Neuron (in vitro differentiated cells): ENCODE results near the gene DCAKD.

Experiments
- H2AFZ ChIP-seq: one replicate; pipeline ENCODE4 v1.6.1; 2013; ENCODE audit warnings: low read depth, mild to moderate bottlenecking, inconsistent platforms, low read length, moderate library complexity
- H3K27me3 ChIP-seq: one replicate; pipeline ENCODE4 v1.6.1; 2013; ENCODE audit warnings: low read length; ENCODE audit not compliant: insufficient read depth
- H3K36me3 ChIP-seq: one replicate; pipeline ENCODE4 v1.6.1; 2013; ENCODE audit warnings: low read length; ENCODE audit not compliant: insufficient read depth
- H3K4me1 ChIP-seq: one replicate; pipeline ENCODE4 v1.6.1; 2013; ENCODE audit warnings: low read length; ENCODE audit not compliant: insufficient read depth
- H3K4me3 ChIP-seq: 2 replicates; pipeline ENCODE4 v1.5.1; 2013; ENCODE audit warnings: mild to moderate bottlenecking, low read length, moderate library complexity
- H3K9me3 ChIP-seq: one replicate; pipeline ENCODE4 v1.6.1; 2013; ENCODE audit warnings: low read length

DCAKD gene, protein sequence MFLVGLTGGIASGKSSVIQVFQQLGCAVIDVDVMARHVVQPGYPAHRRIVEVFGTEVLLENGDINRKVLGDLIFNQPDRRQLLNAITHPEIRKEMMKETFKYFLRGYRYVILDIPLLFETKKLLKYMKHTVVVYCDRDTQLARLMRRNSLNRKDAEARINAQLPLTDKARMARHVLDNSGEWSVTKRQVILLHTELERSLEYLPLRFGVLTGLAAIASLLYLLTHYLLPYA

DNA sequence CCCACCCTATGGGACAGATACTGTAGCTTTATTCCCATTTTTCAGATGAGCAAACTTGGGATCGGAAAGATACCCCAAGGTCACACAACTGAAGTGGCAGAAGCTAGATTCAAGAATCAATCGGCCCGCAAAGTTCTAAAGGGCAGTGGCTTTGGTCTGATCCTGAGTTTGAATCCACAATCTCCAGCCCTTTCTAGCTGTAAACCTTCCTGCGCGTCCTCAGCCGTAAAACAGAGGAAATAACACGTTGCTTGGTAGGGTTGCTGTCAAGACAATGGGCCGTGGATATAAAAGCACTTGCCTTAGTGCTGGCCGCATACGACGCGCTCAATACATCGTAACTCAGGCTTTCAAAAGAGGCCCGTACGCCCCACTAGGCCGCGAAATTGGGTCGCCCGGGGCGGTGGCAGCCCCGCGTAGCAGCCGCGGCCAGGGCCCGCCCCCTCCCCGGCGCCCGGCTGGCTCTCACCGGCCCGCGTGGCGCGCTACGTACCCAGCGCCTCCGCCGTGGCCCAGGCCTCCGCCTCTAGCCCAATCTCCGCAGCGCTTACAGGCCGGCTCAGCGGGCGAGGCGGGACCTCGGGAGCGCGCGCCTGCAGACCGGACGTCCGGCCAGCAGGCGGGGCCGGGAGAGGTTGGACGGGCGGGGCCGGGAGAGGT is at the start of gene DCAKD:
Gene DCAKD, minus strand, starts transcription at position 573 of the 660 bp plus-strand sequence. CDS start 16,747 bp downstream, outside the sequence.
- peaks cover 3% of the 10 kb centered on the region for H3K36me3 ChIP-seq
- H3K9me3 ChIP-seq: no peaks in the 10 kb centered on the region
- H2AFZ ChIP-seq: peak within 1 kb of the TSS; percentile 51
- peak within 1 kb of the TSS; percentile 84 for H3K4me3 ChIP-seq
- peaks cover 6% of the 10 kb centered on the region for H3K4me1 ChIP-seq
- no peaks in the 10 kb centered on the region for H3K27me3 ChIP-seq

DNA sequence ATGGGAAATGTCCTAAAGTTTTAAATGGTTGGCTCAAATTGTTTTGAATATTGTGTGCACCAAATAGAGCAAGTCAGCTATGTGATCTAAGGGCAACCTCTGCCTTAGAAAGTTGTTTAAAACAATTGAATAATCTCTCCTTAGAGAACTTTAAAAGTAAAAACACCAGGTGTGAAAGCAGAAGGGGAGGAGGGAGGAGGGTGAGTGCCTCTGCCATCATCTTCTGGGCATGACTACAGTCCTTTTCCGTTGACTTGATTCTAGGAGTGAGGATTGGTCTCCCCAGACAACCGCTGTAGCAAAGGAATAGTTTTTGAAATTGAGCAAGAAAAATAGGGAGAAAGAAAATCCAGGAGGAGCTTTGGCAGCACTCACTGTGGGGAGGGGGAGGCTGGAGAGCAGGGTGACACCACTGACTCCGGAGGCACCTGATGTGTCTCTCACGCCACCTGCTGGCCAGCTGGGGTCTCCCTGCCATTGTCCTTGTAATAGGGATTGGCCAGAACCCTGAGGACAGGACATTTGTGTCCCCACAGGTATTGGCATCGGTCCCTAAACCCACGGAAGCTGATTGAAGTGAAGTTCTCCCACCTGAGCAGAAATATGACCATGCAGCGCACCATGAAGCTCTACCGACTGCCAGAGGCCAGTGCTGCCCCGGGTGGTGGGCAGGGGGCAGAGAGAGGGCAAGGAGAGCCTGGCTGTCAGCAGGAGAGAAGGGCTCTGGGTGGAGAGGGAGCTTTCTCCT is 47.6 kb upstream of the DCAKD start:
- H3K36me3 ChIP-seq: peaks cover 67% of the 10 kb centered on the region
- no peaks in the 10 kb centered on the region for H3K9me3 ChIP-seq
- no peak overlapping the region for H3K4me3 ChIP-seq
- H3K4me1 ChIP-seq: no peaks in the 10 kb centered on the region
- no peaks in the 10 kb centered on the region for H3K27me3 ChIP-seq
- no peak overlapping the region for H2AFZ ChIP-seq

DNA sequence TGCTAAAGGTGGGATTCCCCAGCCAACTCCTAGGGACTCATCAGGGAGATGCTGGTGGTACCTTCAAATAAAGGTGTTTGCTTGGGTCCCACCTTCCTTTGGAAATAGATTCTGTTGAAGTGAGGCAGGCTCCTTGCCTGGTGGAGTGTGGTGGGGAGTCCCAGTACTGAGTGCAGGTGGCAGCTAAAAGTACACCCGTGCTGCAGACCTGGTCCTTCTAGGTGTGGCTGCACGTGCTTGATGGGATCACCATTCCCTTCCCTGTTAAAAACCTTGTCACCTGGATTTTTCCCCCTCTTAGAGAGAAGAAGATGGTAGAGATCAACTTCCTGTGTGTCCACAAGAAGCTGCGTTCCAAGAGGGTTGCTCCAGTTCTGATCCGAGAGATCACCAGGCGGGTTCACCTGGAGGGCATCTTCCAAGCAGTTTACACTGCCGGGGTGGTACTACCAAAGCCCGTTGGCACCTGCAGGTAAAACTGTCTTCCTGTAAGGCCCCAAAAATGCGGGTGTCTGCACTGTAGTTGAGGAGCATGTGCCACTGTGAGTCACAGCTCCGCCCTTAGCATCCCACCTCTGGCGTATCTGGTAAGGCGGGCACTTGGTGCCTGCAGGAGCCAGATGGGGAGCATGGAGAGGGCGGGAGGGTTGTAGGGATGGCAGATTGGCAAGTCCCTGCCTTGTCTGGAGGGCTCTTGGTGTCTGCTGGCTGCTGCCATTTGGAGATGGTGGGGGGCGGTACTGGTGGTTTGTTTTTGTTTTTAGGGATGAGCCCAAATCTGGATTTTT is 46.8 kb upstream of the DCAKD start:
- Histone ChIP-seq H3K4me1 (no peaks in the 10 kb centered on the region), H2AFZ (no peak overlapping the region), H3K27me3 (no peaks in the 10 kb centered on the region), H3K9me3 (no peaks in the 10 kb centered on the region), H3K4me3 (no peak overlapping the region), H3K36me3 (peaks cover 67% of the 10 kb centered on the region)

DNA sequence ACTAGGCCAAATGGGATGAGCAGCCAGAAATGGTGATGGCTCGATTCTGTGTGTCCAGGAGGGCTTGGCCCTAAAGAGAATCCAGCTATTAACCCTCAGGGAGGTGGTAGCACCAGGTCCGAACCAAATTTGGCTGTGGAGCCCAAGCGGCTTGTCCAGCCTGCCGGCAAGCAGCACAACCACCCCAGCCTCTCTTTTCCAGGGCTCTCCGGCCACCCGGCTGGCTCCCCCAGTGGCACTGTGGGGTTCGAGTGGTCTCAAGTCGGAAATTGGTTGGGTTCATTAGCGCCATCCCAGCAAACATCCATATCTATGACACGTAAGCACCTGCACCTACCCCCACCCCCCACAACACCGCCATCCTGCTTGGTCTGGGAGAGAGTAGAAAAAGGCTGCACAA is 45.5 kb upstream of the DCAKD start:
- Histone ChIP-seq H3K4me1 (no peaks in the 10 kb centered on the region), H3K27me3 (no peaks in the 10 kb centered on the region), H3K9me3 (no peaks in the 10 kb centered on the region), H3K36me3 (peaks cover 64% of the 10 kb centered on the region), H2AFZ (no peak overlapping the region), H3K4me3 (no peak overlapping the region)

DNA sequence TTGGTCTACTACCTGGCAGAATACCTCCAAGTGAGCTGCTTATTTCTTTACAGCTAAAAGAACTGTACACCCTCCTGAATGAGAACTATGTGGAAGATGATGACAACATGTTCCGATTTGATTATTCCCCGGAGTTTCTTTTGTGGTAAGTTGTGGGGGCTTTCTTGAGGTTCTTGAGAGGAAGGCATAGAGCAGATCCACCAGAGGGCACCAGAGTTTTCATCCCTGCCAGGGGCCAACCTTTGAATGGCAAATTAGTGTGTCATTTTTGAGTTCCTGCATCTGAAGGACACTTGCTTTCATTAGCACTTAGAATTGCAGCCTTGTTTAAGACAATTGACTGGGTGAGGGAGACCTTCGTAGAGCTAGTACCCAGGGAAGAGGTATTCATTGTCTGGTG is 44.7 kb upstream of the DCAKD start:
- H2AFZ ChIP-seq: no peak overlapping the region
- peaks cover 67% of the 10 kb centered on the region for H3K36me3 ChIP-seq
- H3K27me3 ChIP-seq: no peaks in the 10 kb centered on the region
- no peak overlapping the region for H3K4me3 ChIP-seq
- H3K9me3 ChIP-seq: no peaks in the 10 kb centered on the region
- H3K4me1 ChIP-seq: no peaks in the 10 kb centered on the region

DNA sequence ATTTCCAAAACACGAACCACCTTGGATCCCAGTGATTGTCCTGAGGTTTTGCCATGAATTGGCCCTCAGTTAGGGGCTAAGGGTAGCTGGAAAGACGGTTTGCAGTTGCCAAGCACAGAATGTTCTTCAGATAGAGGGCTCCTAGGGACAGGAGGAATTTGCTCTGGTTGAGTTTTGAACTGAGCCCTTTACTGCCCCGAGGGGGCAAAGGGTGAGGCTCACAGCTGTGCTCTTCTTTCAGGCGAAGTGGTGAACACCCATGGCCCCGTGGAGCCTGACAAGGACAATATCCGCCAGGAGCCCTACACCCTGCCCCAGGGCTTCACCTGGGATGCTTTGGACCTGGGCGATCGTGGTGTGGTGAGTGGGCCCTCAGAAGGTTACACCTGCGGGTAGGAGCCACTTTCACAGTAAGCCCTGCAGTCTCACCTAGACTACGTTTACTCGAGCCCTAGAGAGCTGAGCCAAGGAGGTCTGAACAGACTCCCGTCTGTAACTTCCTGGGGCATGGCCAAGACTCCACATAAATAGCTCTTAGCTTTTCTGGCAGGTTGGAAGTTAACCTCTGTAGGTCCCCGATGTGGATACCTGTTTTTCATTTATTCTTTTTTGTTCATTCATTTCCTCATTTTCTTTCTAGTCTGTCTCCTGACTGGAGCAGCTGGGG is 42.1 kb upstream of the DCAKD start:
- Histone ChIP-seq H2AFZ (no peak overlapping the region), H3K9me3 (no peaks in the 10 kb centered on the region), H3K4me1 (peaks cover 3% of the 10 kb centered on the region), H3K36me3 (peaks cover 78% of the 10 kb centered on the region), H3K4me3 (no peak overlapping the region), H3K27me3 (no peaks in the 10 kb centered on the region)

DNA sequence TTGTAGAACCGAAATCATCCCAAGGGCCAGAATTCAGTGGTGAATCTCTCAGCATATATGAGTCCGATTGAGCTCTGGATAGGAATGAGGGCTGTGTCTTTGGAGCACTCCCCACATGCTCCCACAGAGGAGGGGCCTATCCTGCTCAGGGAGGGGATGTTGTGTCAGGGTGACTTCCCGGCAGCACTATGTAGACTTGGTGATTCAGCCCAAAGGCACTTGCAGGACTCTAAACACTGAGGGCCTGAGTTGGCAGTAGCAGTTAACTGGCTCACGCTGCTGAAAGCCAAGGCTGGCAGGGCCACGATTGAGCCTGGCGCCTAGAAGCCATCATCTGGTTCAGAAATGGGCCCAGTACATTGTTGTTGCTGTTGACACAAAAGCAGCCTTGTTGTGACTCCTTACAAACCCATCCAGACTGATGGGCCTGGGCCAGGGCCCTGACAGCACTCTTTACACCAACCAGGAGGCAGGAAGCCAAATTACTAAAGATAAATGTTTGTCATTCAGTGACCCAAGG is 41.5 kb upstream of the DCAKD start:
- Histone ChIP-seq H3K27me3 (no peaks in the 10 kb centered on the region), H3K4me1 (peaks cover 3% of the 10 kb centered on the region), H2AFZ (no peak overlapping the region), H3K36me3 (peaks cover 77% of the 10 kb centered on the region), H3K9me3 (no peaks in the 10 kb centered on the region), H3K4me3 (no peak overlapping the region)

DNA sequence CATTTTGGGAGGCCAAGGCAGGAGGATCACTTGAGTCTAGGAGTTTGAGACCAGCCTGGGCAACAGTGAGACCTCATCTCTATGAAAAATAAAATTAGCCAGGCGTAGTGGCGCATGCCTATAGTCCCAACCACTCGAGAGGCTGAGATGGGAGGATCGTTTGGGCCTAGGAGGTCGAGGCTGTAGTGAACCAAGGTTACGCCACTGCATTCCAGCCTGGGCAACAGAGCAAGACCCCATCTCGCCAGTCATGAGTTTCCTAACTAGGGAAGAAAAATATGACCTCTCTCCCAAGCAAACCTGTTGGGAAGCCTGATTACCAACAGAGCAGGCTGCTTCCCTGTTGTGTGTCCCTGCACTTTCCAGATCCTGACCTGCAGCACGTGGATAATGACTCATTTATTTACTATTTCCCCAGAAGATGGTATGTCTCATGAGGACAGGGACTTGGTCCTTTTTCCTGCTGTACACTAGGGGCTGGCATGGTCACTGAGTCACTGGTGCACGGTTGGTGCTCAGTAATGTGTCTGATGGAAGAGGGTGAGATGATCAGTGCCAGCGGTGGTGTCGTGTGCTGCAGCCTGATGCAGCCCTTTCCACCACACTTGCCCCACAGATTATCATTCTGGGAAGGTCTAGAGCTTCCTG is 40.5 kb upstream of the DCAKD start:
- H3K36me3 ChIP-seq: peaks cover 76% of the 10 kb centered on the region
- no peak overlapping the region for H3K4me3 ChIP-seq
- no peaks in the 10 kb centered on the region for H3K27me3 ChIP-seq
- H2AFZ ChIP-seq: no peak overlapping the region
- H3K4me1 ChIP-seq: peaks cover 3% of the 10 kb centered on the region
- H3K9me3 ChIP-seq: no peaks in the 10 kb centered on the region

DNA sequence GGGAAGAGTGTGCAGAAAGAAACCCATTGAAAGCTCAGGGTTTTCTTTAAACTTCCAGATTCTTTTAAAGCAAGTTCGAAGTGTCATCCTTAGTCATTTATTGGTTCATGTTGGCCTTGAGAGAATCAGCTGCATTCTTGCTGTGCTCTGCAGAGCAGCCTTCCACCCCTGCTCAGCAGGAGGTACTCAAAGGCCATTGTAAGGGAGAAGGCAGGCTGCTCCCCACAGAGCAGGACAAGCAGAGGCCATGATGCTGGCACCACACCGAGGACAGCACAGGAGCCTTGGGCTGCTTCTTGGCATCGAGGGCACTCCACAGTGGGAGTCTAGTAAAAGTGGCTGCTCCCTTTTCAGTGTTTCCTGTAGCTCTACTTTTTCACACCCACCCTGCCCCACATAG is 39.3 kb upstream of the DCAKD start:
- Histone ChIP-seq H3K36me3 (peaks cover 73% of the 10 kb centered on the region), H3K4me3 (no peak overlapping the region), H3K4me1 (peaks cover 3% of the 10 kb centered on the region), H2AFZ (no peak overlapping the region), H3K9me3 (no peaks in the 10 kb centered on the region), H3K27me3 (no peaks in the 10 kb centered on the region)

DNA sequence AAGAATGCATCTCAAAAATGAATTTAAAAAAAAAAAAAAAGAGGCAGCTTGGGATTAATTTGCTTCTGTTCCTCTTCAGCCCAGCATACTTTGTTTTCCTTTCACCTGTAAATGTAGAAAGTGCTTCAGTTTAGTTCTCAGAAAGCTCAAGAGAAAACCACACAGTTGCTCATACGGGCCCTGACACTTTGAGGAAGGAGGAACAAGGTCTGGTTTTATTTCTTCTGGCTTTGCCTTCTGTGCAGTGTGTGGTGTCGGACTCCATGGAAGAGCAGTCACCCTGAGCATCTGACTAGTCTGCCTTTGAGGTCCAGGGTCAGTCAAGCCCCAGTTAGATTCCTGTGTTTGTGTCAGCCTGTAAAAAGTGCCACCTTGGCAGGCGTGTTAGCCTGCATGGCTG is 37.3 kb upstream of the DCAKD start:
- Histone ChIP-seq H3K36me3 (peaks cover 81% of the 10 kb centered on the region), H3K4me3 (no peak overlapping the region), H3K27me3 (no peaks in the 10 kb centered on the region), H3K9me3 (no peaks in the 10 kb centered on the region), H2AFZ (no peak overlapping the region), H3K4me1 (peaks cover 3% of the 10 kb centered on the region)

DNA sequence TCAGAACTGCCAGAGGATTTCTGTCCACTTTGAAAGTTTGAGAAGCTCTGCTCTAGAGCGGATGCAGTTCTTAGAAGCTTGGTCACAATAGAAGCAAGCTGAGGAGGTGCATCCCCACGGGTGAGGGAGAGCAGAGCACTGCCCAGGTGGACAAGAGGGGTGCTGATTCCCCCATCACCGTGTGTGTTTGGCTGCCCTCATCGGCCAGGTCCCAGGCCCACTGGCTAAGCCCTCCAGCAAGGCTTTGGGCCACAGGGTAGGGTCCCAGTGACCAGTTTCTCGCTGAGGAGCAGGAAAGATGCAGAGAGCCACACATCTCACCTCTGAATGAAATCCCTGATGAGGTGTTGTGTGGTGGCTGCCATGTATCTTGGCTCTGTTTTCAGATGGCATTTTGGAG is 36.5 kb upstream of the DCAKD start:
- Histone ChIP-seq H2AFZ (no peak overlapping the region), H3K9me3 (no peaks in the 10 kb centered on the region), H3K27me3 (no peaks in the 10 kb centered on the region), H3K4me3 (no peak overlapping the region), H3K36me3 (peaks cover 79% of the 10 kb centered on the region), H3K4me1 (peaks cover 3% of the 10 kb centered on the region)

DNA sequence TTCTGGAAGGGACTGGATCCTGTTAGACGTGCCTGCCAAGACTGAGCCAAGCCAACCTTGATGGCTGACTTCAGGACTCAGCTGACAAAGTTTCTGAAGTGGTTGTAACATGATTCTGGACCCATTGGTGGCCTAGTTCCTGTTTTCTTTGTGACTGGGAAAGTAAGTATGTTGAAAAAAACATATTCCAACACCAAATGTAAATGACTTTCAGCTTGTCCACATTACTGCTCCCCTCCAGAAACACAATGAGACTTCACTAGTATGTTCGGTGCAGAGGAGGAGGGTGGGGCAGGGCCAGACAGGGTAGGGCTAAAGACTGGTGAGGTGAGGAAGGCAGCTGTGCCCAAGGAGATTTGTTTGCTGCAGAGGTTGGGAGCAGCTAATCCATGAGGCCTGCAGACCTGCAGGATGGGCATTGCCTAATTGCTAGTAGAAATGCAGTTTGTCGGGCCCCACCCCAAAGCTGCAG is 36.1 kb upstream of the DCAKD start:
- Histone ChIP-seq H3K4me1 (peaks cover 3% of the 10 kb centered on the region), H3K36me3 (peaks cover 77% of the 10 kb centered on the region)

More for the DNA sequence above, 36.1 kb upstream of the DCAKD start:
- Histone ChIP-seq H2AFZ (no peak overlapping the region), H3K9me3 (no peaks in the 10 kb centered on the region), H3K27me3 (no peaks in the 10 kb centered on the region), H3K4me3 (no peak overlapping the region)
